Uterus (tissue), 2 donors: ENCODE results near the gene FBXL19.

Source experiments
- CTCF ChIP-seq, 4 experiments: fragments of 200-600 bp in 2 of 4; fragments of 450-650 bp in 2 of 4; sonication (generic) in 2 of 4; IDR thresholded peaks; one replicate each; pipeline ENCODE4 v1.5.1; 2016 to 2019; ENCODE audit warnings: antibody characterized with exemption in 4 of 4, mild to moderate bottlenecking in 2 of 4, moderate library complexity in 1 of 4
- POLR2A ChIP-seq, 2 donors: fragments of 450-650 bp; IDR thresholded peaks; one replicate each; pipeline ENCODE4 v1.6.1; 2016; ENCODE audit warnings: antibody characterized with exemption in 2 of 2, mild to moderate bottlenecking in 1 of 2, moderate library complexity in 1 of 2

- TF ChIP-seq CTCF (IDR thresholded peaks at IDR 0.05) (no peak), POLR2A (IDR thresholded peaks at IDR 0.05) (no peak)
These were observed 23.6 kb upstream of the FBXL19 start for GRCh38 chr16:30899794-30900193.
